Activated CD4-positive, alpha-beta T cell treated with anti-CD3 and anti-CD28 coated beads for 36 hours (primary cell): Measurements from ENCODE around the gene SH2D6. TPM values are rescaled to one million over a fixed set of nuclear protein-coding genes. Genes with fewer than 3 reads are reported as not detected.
A peak's percentile ranks its signal among the peaks of the same experiment; 100 is the strongest.
"Not testable (repeated sequence)": the region's sequence is repeated elsewhere in the genome, so short reads cannot be mapped to it uniquely, and the experiment has no call there.

Experiments
- ATAC-seq: fragments of 200-7000 bp; cut with Tn5 transposase; one replicate; pipeline ENCODE4 v1.10.0; 2021; ENCODE audit warnings: mild to moderate bottlenecking, moderate library complexity
- CTCF ChIA-PET: fragments of 350-600 bp; sonication (Branson Sonifier 250); formaldehyde crosslinking; loops from one replicate; lab custom pipeline; 2021; ENCODE audit warnings: antibody characterized with exemption; lab: Charles Lee
- POLR2A ChIA-PET: fragments of 350-600 bp; sonication (Branson Sonifier 250); formaldehyde crosslinking; loops from one replicate; lab custom pipeline; 2021; ENCODE audit warnings: antibody characterized with exemption, inconsistent platforms; lab: Charles Lee
- DNase-seq: peaks from one replicate; pipeline ENCODE4 v3.0.0-alpha.2; 2020
- H3K27ac Mint-ChIP-seq: one replicate; pipeline ENCODE4 v1.8.0; 2021; ENCODE audit warnings: mixed read lengths
- H3K27me3 Mint-ChIP-seq: one replicate; pipeline ENCODE4 v1.8.0; 2021; ENCODE audit warnings: mixed read lengths
- H3K36me3 Mint-ChIP-seq: one replicate; pipeline ENCODE4 v1.8.0; 2021; ENCODE audit warnings: low read depth, mixed read lengths
- H3K4me1 Mint-ChIP-seq: one replicate; pipeline ENCODE4 v1.8.0; 2021; ENCODE audit warnings: mixed read lengths
- H3K4me3 Mint-ChIP-seq: one replicate; pipeline ENCODE4 v1.8.0; 2021; ENCODE audit warnings: mild to moderate bottlenecking, moderate library complexity, mixed read lengths
- H3K9me3 Mint-ChIP-seq: one replicate; pipeline ENCODE4 v1.8.0; 2021; ENCODE audit warnings: low read depth, mixed read lengths
- intact Hi-C, 2 experiments: fragments of 100-400 bp; cut with DNase I in 1 of 2; cut with micrococcal nuclease in 1 of 2; formaldehyde crosslinking; loops; one replicate each; pipeline versions ENCODE4 v1.14.2 to v1.15.1; 2022 to 2024; cut with DNase I, micrococcal nuclease
- total RNA-seq, 2 experiments: library from RNA; stranded (reverse); gene quantifications; one replicate each; pipeline ENCODE4 v1.2.3, GENCODE V29; 2021

Gene SH2D6
- 1 to 10 TPM; 1.7 to 2.2 TPM for total RNA-seq

GRCh38 chr2:85418132-85419008 is at the start of gene SH2D6:
Gene SH2D6 (plus strand): TSS chr2:85418714. CDS start chr2:85429466, 10,752 bp downstream.
- intact Hi-C loops = loop anchor here (1.0 to 10.0 kb wide), 8 partner anchors 19 to 961 kb away; partner anchors contain the start of genes ELMOD3 (in 2 of the 2), RETSAT (in 2 of the 2), GGCX (in 1 of the 2) and IMMT (in 1 of the 2)
- Mint-ChIP-seq H3K36me3 (no peaks in the 10 kb centered on the region), H3K4me3 (peak within 1 kb of the TSS; percentile 85), H3K4me1 (peaks cover 30% of the 10 kb centered on the region), H3K27me3 (no peaks in the 10 kb centered on the region), H3K9me3 (no peaks in the 10 kb centered on the region), H3K27ac (peak within 1 kb of the TSS; percentile 95)
- ATAC-seq (peak; percentile 82), DNase-seq (peak; percentile 91)
- ChIA-PET POLR2A (interaction anchor here (0.6 to 2.7 kb wide), 7 partner anchors 20 to 177 kb away, joined by 3 to 26 read pairs (median 8); partner anchors contain the start of genes MAT2A and RNF181), CTCF (interaction anchor here (0.6 to 12.3 kb wide), 9 partner anchors 10 to 134 kb away, joined by 3 to 205 read pairs (median 5); partner anchors contain the start of gene MAT2A)

- Mint-ChIP-seq H3K27me3 (no peaks in the 10 kb centered on the region), H3K36me3 (peaks cover 6% of the 10 kb centered on the region), H3K4me1 (no peaks in the 10 kb centered on the region), H3K4me3 (no peak overlapping the region), H3K9me3 (no peaks in the 10 kb centered on the region), H3K27ac (no peak overlapping the region)
- POLR2A ChIA-PET = interaction anchor here (0.6 kb wide), 2 partner anchors 226 to 727 kb away, joined by 3 to 4 read pairs; no protein-coding TSS in a partner anchor
- DNase-seq (no peak), ATAC-seq (no peak)
- intact Hi-C loops = no loop called here
- CTCF ChIA-PET = interaction anchor here (0.6 to 1.3 kb wide), 2 partner anchors 10 to 183 kb away, joined by 3 to 4 read pairs; no protein-coding TSS in a partner anchor
Observed at GRCh38 chr2:85368921-85369320, 49.6 kb upstream of the SH2D6 start.

- Mint-ChIP-seq H3K4me1 (no peaks in the 10 kb centered on the region), H3K36me3 (peaks cover 8% of the 10 kb centered on the region), H3K27ac (no peak overlapping the region), H3K27me3 (no peaks in the 10 kb centered on the region), H3K4me3 (no peak overlapping the region), H3K9me3 (no peaks in the 10 kb centered on the region)
- POLR2A ChIA-PET = interaction anchor here (0.6 kb wide), 1 partner anchor 726 kb away, joined by 4 read pairs; no protein-coding TSS in a partner anchor
- intact Hi-C loops = no loop called here
- DNase-seq (no peak), ATAC-seq (no peak)
- CTCF ChIA-PET = interaction anchor here (0.6 to 1.3 kb wide), 2 partner anchors 53 to 183 kb away, joined by 4 read pairs; no protein-coding TSS in a partner anchor
Observed at GRCh38 chr2:85369500-85369899, 49.0 kb upstream of the SH2D6 start.

GRCh38 chr2:85371045-85371444 is 47.5 kb upstream of the SH2D6 start:
- no peaks in the 10 kb centered on the region for H3K4me1 Mint-ChIP-seq
- ChIA-PET CTCF (interaction anchor here (0.7 to 1.4 kb wide), 3 partner anchors 14 to 182 kb away, joined by 3 to 5 read pairs (median 4); partner anchors contain the start of genes ELMOD3 and RETSAT), POLR2A (no interaction called here)
- no peaks in the 10 kb centered on the region for H3K9me3 Mint-ChIP-seq
- H3K27me3 Mint-ChIP-seq = no peaks in the 10 kb centered on the region
- H3K4me3 Mint-ChIP-seq = no peak overlapping the region
- H3K27ac Mint-ChIP-seq = no peak overlapping the region
- no peak for DNase-seq
- ATAC-seq = no peak
- intact Hi-C loops = no loop called here
- peaks cover 12% of the 10 kb centered on the region for H3K36me3 Mint-ChIP-seq

- CTCF ChIA-PET = interaction anchor here (0.6 to 1.3 kb wide), 2 partner anchors 13 to 22 kb away, joined by 3 to 4 read pairs; partner anchors contain the start of genes ELMOD3 and RETSAT
- intact Hi-C loops = no loop called here
- H3K4me1 Mint-ChIP-seq = no peaks in the 10 kb centered on the region
- POLR2A ChIA-PET = no interaction called here
- ATAC-seq (no peak), DNase-seq (no peak)
- H3K9me3 Mint-ChIP-seq = peaks cover 7% of the 10 kb centered on the region
- peaks cover 45% of the 10 kb centered on the region for H3K36me3 Mint-ChIP-seq
- H3K27me3 Mint-ChIP-seq = no peaks in the 10 kb centered on the region
- no peak overlapping the region for H3K27ac Mint-ChIP-seq
- H3K4me3 Mint-ChIP-seq = no peak overlapping the region
Observed at GRCh38 chr2:85376291-85377065, 42.0 kb upstream of the SH2D6 start.

- Mint-ChIP-seq H3K36me3 (peaks cover 48% of the 10 kb centered on the region), H3K27me3 (no peaks in the 10 kb centered on the region), H3K27ac (no peak overlapping the region), H3K4me3 (no peak overlapping the region), H3K9me3 (peaks cover 7% of the 10 kb centered on the region), H3K4me1 (no peaks in the 10 kb centered on the region)
- ChIA-PET POLR2A (no interaction called here), CTCF (interaction anchor here (0.6 to 1.3 kb wide), 2 partner anchors 12 to 23 kb away, joined by 3 to 4 read pairs; partner anchors contain the start of genes ELMOD3 and RETSAT)
- intact Hi-C loops = no loop called here
- no peak for ATAC-seq
- DNase-seq = no peak
Observed at GRCh38 chr2:85377083-85377482, 41.4 kb upstream of the SH2D6 start.

GRCh38 chr2:85378257-85378656 is 40.3 kb upstream of the SH2D6 start:
- Mint-ChIP-seq H3K9me3 (peaks cover 7% of the 10 kb centered on the region), H3K4me3 (no peak overlapping the region), H3K27me3 (no peaks in the 10 kb centered on the region), H3K4me1 (no peaks in the 10 kb centered on the region), H3K27ac (no peak overlapping the region), H3K36me3 (peaks cover 47% of the 10 kb centered on the region)
- ChIA-PET POLR2A (no interaction called here), CTCF (no interaction called here)
- DNase-seq (no peak), ATAC-seq (no peak)
- intact Hi-C loops = no loop called here

GRCh38 chr2:85380048-85380447 is 38.5 kb upstream of the SH2D6 start:
- Mint-ChIP-seq H3K27ac (no peak overlapping the region), H3K27me3 (no peaks in the 10 kb centered on the region), H3K4me1 (no peaks in the 10 kb centered on the region), H3K36me3 (peaks cover 40% of the 10 kb centered on the region), H3K9me3 (peaks cover 7% of the 10 kb centered on the region), H3K4me3 (no peak overlapping the region)
- no peak for ATAC-seq
- DNase-seq = no peak
- CTCF ChIA-PET = no interaction called here
- POLR2A ChIA-PET = no interaction called here
- intact Hi-C loops = no loop called here

- ChIA-PET CTCF (interaction anchor here (0.7 to 1.0 kb wide), 2 partner anchors 168 to 275 kb away, joined by 3 read pairs; no protein-coding TSS in a partner anchor), POLR2A (interaction anchor here (0.7 kb wide), 1 partner anchor 313 kb away, joined by 5 read pairs; no protein-coding TSS in a partner anchor)
- H3K4me1 Mint-ChIP-seq, intact Hi-C loops, H3K27ac Mint-ChIP-seq, DNase-seq, H3K9me3 Mint-ChIP-seq, H3K4me3 Mint-ChIP-seq, H3K27me3 Mint-ChIP-seq, ATAC-seq: not testable (repeated sequence)
- H3K36me3 Mint-ChIP-seq = peaks cover 30% of the 10 kb centered on the region
Observed at GRCh38 chr2:85383151-85383550, 35.4 kb upstream of the SH2D6 start.

GRCh38 chr2:85383850-85384249 is 34.7 kb upstream of the SH2D6 start:
- peak overlapping the region; percentile 3 for H3K27ac Mint-ChIP-seq
- ChIA-PET CTCF (interaction anchor here (0.7 to 1.0 kb wide), 3 partner anchors 19 to 168 kb away, joined by 3 read pairs; no protein-coding TSS in a partner anchor), POLR2A (no interaction called here)
- peaks cover 23% of the 10 kb centered on the region for H3K36me3 Mint-ChIP-seq
- ATAC-seq = no peak
- H3K4me1 Mint-ChIP-seq = no peaks in the 10 kb centered on the region
- peaks cover 5% of the 10 kb centered on the region for H3K9me3 Mint-ChIP-seq
- DNase-seq = no peak
- H3K4me3 Mint-ChIP-seq = no peak overlapping the region
- intact Hi-C loops = no loop called here
- H3K27me3 Mint-ChIP-seq = no peaks in the 10 kb centered on the region
